Activated T-cell treated with anti-CD3 and anti-CD28 coated beads for 1 hour (primary cell): ENCODE results near the gene NCAPH2.

ENCODE experiments used
- DNase-seq: peaks from one replicate; pipeline ENCODE4 v3.0.0-alpha.2; 2020; ENCODE audit warnings: low read depth

The NCAPH2 gene

DNA sequence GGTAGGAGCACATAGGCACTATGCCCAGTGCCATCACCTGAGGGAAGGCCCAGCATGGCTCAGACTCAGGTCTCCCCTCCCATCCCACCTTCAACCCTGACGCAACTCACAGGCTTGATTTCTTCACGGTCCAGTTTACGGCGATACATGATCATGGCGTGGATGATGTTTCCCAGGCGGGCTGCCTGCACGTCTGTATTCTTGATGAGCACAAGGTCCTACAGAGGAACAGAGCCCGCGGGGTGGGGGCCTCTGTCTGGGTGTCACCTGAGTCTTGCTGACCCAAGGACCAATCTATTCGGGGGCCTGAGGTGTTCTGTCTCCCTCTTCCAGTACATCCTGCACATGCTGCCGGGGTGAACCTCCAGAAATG is 66.3 kb downstream of the NCAPH2 start:
- no peak for DNase-seq
